Measurements from ENCODE around the gene BTBD10.

BTBD10 gene

GRCh38 chr11:13373216-13373615 is 89.8 kb downstream of the BTBD10 start:
- no peak for DNase-seq

DNA sequence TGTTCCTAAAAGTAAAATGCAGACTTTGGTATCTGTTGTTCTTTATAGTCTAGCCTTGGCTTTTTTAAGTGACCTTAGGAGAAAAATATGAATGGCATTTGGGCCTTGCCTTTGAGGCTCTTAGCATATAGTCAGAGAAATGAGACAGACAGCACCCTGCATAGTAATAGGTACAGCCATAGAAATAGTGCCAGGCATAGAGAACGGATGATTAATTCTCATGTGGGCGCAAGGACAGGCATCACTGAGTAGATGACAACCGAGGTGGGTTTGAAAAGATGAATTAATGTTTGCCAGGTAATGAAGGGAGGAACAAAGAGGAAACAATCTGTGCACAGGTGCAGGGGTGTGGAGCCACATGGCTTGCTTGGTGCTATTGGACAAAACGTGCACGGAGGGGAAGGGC is 95.0 kb downstream of the BTBD10 start:
- DNase-seq, result no peak

DNA sequence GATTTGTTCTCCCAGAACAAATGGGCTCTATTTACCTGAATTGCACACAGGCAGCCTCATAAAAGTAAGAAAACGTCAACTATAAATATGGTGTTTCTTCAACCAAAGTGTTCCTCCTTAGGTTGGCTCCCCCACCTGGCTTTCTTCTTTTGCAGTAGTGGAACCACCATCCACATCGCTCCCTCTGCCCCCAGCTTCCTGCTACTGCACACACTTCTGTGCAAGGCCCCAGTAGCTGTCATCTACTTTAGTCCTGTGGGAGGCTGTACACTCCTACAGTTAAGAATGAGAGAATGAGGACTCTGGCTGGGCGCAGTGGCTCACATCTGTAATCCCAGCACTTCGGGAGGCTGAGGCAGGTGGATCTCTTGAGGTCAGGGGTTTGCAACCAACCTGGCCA is 95.9 kb downstream of the BTBD10 start:
- DNase-seq, result no peak

- no peak for DNase-seq
Measured at GRCh38 chr11:13366266-13367026, 96.6 kb downstream of the BTBD10 start.

- DNase-seq, result no peak
Measured at GRCh38 chr11:13364388-13364787, 98.6 kb downstream of the BTBD10 start.

- peak in 1 of 2 donors; percentile 56 for DNase-seq
Measured at GRCh38 chr11:13362596-13363109, 100.4 kb downstream of the BTBD10 start.

- DNase-seq, result no peak
Measured at GRCh38 chr11:13358596-13359270, 104.3 kb downstream of the BTBD10 start.

GRCh38 chr11:13357232-13357631 is 105.8 kb downstream of the BTBD10 start:
- DNase-seq, result no peak

DNA sequence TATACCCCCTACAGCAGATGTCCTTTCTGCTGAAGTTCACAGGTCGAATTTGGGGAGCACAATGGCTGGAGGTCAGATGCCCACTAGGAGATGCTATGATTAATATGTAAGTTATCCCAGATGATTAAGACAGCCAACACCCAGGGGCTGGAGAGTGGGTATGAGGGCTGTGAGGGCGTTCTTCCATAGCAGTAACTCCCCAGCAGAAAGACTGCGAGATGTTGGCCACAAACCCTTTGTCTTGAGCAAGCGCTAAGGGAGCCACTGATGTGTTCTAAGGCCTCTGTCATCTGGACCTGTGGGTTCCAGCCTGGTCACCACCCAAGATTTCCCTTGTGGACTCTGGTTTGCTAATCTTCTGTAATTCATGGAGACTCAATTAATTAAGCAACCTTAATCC is 107.8 kb downstream of the BTBD10 start:
- no peak for DNase-seq

DNA sequence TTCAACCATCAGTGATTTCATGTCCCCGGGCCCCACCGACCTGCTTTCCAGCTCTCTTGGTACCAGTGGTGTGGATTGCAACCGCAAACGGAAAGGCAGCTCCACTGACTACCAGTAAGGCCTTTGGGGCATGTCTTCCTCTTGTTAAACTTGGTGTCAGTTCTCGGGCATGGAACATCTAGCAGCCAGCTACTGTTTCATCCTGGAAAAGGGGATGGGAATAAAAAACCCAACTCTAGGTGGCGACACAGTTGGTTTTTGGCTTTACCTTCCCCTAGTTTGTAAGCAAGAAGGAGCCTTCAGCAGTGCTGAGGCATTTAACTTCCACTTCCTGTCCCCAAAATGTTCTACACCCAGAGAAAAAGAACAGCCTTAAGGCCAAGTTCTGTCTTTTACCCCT is 108.7 kb downstream of the BTBD10 start:
- DNase-seq, result no peak

- DNase-seq, result no peak
Measured at GRCh38 chr11:13352711-13353110, 110.3 kb downstream of the BTBD10 start.

GRCh38 chr11:13349581-13349980 is 113.4 kb downstream of the BTBD10 start:
- no peak for DNase-seq

GRCh38 chr11:13349046-13349445 is 114.0 kb downstream of the BTBD10 start:
- DNase-seq, result no peak

- DNase-seq, result no peak
Measured at GRCh38 chr11:13348305-13348704, 114.7 kb downstream of the BTBD10 start.

- DNase-seq, result no peak
Measured at GRCh38 chr11:13347901-13348300, 115.1 kb downstream of the BTBD10 start.

DNA sequence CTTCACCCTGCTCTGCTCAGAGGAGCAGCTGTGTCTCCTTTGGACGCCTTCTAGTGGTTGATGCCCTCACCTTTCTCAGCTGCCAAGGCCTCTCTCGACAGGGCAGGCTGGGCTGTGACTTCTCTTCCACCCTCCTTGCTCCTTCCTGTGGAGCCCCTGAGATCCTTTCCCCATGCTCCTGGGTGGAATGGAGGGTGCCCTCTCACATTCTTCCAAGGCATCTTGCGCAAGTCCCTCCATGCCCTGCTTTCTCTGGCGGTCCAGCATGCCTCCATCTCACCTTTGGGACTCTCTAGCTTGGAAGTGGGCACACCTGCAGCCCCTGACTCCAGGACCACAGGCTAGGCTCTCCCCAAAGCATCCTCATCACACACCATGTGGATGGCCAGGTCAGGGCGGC is 116.6 kb downstream of the BTBD10 start:
- DNase-seq, result no peak

- no peak for DNase-seq
Measured at GRCh38 chr11:13344818-13345217, 118.2 kb downstream of the BTBD10 start.

GRCh38 chr11:13343931-13344717 is 118.9 kb downstream of the BTBD10 start:
- DNase-seq, result peak; percentile 42

- DNase-seq, result no peak
Measured at GRCh38 chr11:13343067-13343466, 120.0 kb downstream of the BTBD10 start.

GRCh38 chr11:13341026-13341425 is 122.0 kb downstream of the BTBD10 start:
- no peak for DNase-seq

GRCh38 chr11:13339195-13340153 is 123.5 kb downstream of the BTBD10 start:
- no peak for DNase-seq

DNA sequence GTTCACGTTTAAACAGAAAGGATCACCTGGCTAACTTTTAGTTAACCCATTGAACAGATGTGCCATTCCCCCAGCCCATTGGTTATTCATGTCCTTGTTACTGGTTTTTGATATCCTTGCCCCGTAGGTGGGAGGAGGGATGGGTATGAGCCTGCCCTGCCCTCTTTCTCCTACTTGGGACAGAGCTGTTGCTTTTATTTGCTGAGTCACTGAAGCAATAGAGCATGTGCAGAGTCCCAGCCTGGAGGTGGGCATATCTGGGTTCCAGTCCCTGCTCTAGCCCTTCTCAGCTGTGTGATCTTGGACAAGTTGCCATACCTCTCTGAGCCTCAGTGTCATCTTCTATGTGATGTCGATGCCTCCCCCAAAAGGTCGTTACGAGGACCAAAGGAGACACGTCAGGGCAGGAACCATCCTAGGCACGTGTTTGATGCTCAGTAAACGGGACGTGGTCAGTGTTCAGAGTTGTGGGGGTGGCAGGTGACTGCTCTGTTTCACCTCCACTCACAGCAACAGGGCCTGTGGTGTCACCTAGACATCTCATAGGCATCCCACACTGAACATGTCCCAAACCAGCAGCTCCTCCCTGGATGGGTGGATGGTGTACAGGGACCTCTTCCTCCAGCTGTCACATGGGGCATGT is 124.5 kb downstream of the BTBD10 start:
- DNase-seq, result no peak

Measured in hippocampal formation (tissue), 2 donors.